HUDEP-2 (cell line): Measurements from ENCODE around the gene PCGF3.
"Not testable (repeated sequence)": the region's sequence is repeated elsewhere in the genome, so short reads cannot be mapped to it uniquely, and the experiment has no call there.

Source experiments
- DNase-seq, 76 experiments: peaks; one replicate each; lab custom pipeline; 2025; ENCODE audit not compliant: unreplicated experiment in 76 of 76; lab: John Stamatoyannopoulos, UW

The PCGF3 gene

DNA sequence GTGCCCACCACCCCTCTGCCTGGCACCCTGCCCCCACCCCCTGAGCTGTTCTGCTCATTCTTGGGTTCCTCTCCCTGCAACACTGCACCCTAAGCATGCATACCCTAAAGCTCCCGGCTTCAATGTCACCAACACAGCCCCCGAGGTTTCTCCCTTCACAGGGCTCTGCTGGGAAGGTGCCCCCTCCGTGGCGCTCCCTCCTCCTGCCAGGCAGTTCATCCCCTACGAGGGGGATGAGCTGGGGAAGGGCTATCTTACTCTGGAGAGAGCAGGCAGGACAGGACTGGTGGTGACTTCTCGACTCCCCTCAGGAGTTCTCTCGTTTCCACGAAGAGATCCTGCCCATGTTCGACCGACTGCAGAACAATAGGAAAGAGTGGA lies 38.1 kb upstream of the PCGF3 start:
- DNase-seq, result no peak

DNA sequence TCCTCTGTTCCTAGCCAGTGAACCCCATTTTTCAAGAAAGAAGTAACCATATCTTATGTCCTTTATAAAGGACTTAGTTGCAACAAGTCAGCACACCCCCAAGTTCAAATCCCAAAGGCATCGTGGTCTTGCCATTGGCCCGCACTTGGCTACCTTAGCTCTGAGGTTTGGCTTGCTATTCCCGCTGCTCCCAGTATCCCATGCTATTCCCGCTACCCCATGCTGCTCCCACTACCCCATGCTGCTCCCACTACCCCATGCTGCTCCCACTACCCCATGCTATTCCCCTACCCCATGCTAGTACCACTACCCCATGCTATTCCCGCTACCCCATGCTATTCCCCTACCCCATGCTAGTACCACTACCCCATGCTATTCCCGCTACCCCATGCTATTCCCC lies 37.4 kb upstream of the PCGF3 start:
- DNase-seq, result not testable (repeated sequence)

DNA sequence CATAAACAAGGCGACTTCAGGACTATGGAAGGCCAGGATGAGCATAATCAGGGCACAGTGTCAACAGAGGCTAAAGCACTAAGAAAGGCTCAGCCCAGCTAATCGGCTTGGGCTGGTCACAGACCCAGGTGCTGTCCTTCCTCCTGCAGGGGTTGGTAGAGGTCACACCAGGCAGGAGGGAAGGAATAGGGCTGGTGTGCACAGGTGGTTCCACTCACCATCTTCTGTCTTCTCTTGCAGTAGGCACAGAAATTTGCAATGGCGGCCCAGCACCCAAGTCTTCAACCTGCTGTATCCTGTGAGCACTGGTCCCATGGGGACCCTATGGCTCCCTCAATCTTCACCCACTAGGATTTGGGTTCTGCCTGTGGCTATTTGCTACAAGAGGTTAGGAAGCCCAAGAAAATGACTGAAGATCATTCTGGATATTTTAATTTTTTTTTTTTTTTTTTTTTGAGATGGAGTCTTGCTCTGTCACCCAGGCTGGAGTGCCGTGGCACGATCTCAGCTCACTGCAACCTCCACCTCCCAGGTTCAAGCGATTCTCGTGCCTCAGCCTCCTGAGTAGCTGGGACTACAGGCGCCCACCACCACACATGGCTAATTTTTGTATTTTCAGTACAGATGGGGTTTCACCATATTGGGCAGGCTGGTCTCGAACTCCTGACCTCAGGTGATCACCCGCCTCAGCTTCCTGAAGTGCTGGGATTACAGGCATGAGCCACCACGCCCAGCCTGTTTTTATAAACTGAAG lies 35.6 kb upstream of the PCGF3 start:
- DNase-seq, result not testable (repeated sequence)

DNA sequence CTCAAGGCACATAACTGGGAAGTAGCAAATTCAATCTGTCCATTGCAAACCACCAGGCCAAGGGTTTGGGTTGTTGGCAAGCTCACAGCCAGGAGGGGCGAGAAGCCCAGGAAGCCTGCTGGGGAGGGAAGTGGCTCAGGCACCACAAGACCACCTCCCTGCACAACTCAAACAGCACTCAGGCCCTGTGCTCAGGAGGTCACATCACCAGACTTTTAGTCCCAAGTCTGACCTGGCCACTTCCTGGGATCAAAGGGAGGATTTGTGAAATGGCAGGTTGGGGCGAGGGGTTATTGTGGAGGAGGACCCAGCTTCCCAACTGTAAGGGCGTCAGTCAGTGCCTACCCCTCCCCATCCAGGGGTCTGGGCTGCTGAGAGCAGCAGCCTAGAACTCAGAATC lies 33.9 kb upstream of the PCGF3 start:
- DNase-seq, result no peak

DNA sequence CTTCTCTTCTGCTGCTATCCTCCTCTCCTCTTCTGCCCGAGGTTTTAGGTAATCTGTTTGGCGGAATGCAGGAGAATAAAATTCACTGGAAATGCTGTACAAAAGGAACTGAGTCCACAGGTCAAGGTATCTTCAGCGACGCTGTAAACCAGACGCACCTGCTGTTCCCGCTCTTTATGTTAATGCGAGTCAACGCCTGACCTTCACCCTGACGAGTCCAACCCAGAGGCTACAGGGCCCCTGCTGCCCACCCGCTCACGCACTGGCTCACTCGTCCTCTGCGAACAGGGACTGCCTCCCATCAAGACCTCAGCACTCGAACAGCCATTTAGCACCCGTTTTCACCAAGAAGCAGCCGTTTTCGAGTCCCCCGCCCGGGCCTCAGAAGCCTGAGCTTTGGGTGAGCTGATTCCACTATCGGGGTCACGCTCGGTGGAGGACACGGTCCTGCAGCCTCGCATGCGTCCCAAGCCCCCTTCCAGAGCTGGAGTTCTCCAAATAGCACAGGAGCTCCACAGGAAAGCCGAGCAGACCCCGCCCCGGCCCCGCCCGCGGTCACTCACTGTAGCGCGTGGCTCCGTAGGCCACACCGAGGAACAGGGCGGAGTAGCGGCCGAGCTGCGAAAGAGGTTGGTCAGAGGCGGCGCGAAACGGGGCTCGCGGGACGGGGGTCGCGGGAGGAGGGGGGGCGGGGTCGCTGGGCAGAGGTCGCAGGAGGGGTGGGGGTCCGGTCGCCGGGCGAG lies 32.1 kb upstream of the PCGF3 start:
- peak in 33 of 76 experiments; percentile 8 to 47 (median 22) for DNase-seq

DNA sequence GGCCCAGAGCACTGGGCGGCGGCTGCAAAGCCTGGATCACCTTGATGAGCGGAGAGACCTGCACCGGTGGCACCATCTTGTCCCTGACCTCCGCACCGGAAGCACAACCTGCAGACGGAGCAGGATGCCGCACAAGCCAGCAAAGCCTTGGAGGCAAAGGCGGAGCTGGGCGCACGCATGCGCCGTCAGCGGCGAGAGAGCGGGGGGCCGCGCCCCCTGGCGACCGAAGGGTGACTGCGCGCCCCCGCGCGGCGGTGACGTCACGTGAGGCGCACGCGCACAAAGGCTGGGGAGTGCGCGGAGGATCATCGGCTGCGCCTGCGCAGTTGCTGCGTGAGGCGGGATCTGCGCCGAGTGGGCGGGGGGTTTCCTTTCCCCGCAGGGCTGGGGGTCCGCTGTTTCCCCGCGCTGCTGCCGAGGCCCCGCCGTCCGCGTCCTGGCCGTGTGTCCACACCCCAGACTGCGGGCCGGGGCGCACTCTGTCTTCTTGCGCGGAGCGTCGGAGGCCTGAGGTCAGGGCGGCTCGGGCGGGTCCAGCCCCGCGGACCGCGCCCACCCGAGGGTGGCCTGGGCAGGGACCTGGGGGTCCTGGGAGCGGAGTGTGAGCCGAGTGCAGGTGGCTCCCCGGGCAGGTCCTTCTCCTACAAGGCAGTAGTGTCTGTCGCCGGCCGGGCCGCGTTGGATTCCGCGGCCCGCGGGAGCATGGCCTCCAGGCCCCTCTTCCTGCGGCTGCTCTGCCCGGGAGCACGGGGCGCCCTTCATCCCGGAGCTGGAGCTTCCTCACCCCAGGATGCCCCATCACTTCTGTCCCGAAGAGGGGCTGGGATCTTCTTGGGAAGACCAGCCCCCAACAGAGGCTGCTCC lies 31.2 kb upstream of the PCGF3 start, which contains the start of the genes ATP5ME and MYL5:
Gene ATP5ME, minus strand, starts transcription at position 105 of the 864 bp plus-strand sequence. Its CDS starts 29 bp downstream, at position 76.
Gene MYL5, plus strand, starts transcription at position 371 of the 864 bp plus-strand sequence. CDS start 3,485 bp downstream, outside the sequence.
- peak in 75 of 76 experiments; percentile 50 to 97 (median 94) for DNase-seq

DNA sequence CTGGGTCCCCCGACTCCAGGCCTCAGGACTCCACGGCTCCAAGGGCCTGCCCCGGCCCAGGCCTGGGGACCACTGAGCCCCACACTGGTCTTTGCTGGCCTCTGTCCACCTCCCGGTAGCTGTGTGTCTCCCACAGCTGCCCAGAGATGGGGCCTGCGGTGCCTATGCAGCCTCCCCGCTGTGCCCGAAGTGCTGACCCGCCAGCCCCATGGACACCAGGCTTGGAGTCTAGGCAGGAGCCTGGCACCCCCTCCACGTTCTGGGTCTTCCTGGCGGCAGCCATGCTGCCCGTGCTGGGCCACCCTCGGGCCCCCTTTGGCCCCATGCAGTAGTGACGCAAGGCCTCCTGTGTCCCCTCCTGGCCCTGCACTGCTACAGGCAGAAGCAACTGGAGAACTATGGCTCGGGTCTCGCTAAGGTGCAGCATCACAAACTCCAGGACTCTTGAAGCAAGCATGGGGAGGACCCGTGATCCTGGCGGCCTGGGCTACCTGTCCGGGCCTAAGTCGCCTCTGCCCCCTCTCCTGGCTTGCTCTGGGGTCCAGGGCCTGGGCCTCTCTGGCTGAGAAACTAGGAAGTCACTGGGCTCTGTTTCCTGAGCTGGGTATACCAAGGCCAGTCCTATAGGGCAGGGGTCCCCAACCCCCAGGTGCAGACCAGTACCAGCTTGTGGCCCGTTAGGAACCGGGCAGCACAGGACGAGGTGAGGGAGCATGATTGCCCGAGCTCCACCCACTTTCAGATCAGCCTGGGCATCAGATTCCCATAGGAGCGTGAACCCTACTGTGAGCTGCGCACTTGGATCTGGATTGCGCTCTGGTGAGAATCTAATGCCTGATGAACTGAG lies 30.4 kb upstream of the PCGF3 start:
- peak in 2 of 76 experiments; percentile 12 to 21 for DNase-seq

DNA sequence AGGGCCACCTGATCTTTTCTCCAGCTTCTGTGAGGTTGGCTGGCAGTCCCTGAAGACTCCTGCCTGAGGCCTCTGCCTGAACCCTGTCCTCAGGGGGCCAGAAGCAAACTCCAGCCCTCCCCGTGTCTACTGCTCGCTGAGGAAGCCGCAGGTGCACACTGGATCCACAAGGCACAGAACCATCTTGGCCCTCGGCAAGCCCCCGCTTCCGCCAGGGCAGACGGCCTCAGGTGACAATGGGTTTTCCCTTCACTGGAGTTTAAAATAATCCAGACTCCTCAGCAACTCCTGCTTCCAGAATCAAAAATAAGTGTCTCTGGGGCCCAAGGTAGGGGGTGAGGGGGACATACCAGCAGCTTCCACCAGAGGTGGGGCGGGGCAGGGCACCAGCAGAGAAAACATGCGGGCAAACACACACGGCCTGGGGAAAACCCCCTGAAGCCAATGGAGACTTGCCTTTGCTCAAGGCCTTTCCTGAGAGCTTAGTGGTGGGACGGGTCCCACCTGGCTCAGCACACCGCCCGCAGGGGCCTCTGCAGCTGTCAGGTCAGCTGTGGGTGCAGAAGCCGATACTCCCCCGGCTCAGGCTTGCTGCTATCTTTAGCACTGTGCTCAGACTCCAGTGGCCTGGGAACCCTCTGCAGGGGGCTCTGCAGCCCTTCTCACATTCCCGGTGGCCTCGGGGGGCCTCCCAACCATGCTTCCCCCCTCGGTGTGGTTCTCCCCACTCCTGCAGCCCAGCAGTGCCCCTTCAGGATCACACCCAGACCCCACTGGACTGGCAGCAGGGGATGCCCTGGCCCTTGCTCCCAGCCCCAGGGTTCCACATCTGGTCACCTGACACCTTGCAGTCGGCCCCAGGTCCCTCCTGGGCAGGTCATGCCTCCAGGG lies 29.4 kb upstream of the PCGF3 start:
- DNase-seq, result no peak

DNA sequence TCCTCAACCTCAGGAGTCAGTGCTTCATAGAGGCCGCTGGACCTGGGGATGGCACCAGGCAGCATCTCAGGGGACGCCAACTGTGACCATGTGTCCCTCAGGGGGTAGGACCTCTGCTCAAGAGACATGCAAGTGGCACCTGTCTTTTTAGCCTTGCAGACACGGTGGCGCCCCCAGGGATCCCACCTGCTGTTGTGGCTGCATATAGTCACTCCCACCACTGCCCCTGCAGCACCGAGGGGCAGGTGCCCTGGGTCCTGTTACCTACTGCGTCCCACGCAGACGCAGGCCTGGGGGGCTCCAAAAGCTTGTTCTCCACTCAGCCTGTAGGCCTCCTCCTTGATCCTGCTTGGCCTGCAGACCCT lies 28.8 kb upstream of the PCGF3 start:
- no peak for DNase-seq

DNA sequence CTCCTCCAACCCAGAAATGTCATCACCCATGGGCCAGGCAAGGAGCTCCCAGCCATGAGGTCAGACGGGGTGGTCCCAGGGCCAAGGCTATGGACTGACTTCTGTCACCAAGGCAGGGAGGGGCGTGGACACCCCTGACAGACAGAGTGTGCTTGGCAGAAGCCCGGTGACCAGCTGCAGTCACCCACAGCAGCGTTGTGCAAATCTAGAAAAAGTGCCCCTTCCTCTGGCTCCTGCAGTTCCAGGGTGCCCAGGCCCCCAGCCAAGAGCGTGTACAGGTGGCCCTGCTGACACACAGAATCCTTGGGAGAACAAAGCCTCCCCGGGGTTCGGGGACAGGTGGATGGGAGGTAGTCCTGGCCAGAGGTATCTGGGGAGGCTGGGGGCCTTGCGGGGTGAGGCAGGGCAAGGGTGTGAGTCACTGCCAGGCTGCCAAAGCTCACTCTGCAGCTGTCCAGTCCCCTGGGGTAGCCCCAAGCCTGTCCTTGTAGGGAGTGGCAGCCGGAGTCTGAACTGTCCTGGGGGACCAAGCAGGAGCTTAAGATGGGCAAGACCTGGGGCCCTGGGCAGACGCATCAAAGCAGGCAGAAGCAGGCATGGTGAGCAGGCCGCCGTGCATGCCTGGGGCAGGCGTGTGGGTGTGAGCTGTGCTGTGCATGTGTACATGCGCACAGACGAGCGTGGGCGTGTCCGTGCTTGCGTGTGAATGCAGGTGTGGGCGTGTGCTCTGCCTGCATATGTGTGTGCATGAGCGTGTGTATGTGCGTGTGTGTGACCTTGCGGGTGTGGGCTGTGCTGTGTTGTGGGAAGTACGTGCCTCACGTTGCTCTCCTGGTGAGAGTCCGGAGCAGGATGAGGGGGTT lies 28.0 kb upstream of the PCGF3 start:
- no peak for DNase-seq

DNA sequence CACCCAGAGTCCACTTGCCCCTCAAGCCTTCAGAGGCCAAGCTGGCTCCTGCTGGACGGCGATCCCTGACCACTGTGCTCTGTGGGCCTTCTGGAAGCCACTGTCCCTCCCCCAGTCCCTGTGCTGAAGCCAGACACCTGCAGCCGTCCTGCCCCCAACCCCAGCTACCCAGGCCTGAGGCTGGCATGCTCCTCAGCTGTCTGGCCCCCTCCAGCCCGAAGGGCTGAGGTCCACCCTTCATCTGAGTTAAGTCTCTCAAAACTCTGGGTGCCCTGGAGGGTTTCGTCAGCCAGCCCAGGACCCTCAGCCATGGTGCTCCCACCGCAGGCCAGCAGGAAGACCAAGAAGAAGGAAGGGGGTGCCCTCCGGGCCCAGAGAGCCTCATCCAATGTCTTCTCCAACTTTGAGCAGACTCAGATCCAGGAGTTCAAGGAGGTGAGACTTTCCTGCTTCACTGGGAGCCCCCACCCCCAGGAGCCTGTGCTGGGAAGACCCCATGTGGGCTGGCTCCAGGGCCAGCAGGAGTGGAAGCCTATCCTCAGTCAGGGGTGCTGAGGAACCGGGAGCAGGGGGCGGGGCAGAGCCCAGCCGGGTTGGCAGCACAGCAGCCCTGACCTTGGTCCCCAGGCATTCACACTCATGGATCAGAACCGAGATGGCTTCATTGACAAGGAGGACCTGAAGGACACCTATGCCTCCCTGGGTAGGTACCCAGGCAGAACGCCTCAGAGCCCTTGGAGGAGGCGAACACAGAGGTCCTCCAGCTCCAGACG lies 27.1 kb upstream of the PCGF3 start:
- no peak for DNase-seq

DNA sequence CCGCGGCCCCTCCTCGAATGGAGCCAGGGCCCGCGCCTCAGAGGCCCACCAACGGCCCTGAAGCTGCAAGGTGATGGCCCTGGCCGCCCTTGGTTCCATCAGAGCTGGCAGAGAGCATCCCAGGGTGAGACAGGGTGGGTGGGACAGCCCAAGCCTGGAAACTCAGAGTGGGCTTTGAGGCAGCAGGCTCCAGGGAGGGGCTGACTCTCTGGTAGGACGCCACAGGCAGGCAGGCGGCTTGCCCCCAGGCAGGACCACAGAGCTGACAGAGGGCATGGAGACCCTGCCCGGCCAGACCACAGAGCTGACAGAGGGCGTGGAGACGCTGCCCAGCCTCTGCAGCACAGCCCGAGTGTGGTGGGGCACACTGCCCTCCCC lies 26.5 kb upstream of the PCGF3 start:
- DNase-seq, result no peak

DNA sequence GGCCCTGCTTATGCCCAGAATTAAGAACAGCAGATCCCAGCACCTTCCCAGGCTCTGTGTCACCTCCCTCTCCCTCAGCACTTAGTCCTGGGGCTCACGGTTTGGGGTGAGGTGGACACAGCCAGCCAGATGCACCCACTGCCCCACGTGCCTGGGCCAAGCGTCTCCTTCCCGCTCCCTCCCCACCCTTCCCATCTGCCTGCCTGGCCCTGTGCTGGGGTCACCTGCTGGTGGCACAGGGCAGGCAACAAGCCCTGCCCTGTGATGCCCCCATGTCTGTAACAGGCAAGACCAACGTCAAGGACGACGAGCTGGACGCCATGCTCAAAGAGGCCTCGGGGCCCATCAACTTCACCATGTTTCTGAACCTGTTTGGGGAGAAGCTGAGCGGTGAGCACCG lies 26.0 kb upstream of the PCGF3 start:
- DNase-seq, result no peak

DNA sequence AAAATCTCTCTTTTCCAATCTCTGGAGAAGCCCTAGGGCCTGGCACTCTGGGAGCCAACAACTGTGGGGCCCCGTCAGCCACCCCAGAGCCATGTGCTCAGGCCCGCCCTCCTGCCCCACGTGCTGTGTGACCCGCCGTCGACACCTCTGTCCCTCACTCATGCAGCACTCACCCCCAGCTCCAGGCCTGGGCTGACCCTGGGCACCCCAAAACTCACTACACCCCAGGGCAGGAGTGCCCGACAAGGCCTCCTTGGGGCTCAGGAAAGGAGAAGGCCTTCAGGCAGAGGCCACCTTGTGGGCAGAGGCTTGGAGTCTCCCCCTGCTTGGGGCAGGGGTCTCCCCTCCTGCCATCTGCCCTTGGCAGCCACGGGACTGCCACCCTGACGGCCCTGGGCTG lies 25.5 kb upstream of the PCGF3 start:
- no peak for DNase-seq

DNA sequence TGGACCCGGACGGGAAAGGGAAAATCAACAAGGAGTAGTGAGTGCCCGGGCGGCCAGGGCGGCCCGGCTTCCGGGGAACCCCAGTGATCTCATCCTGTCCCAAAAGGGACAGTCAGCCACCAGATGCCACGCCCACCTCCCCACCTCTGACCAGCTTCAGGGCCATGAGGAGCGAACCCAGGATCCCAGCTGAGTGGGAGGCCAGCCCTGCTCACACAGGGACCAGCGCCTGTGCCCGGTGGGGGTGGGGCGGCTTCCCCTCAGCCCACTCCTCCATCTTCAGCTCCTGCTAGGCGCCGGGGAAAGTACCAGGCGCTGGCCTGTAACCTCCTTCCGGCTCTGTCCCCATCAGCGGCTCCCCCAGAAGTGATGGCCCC lies 25.1 kb upstream of the PCGF3 start:
- DNase-seq, result no peak

DNA sequence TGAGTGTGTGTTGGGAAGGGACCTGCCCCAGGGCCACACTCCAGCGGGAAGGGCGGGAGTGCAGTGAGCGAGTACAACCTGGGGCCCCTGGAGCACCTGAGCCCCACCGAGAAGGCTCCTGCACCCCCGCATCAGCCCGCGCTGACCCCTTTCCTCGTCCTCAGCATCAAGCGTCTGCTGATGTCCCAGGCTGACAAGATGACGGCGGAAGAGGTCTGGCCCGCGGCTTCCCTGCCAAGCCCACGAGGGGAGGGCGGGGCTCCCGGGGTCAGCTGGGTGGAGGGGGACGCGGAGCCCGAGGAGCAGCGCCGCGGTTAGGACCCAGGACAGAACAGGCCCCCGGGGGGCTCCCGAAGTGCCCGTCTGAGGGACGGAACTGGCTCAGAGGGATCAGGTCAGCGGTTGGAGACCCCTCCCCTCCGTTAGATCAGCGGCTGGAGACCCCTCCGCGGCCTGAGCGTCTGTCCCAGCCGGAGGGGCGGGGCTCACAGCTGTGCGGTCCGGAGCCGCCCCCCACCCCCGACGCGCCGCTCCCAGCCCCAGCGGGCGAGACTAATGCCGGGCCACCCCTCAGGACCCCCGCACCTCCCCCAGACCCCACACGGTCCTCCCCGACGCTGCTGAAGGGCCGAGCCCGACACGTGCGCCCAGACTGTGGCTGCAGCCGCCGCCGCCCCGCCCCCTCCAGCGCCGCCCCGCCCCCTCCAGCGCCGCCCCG lies 24.5 kb upstream of the PCGF3 start:
- DNase-seq, result peak in 59 of 76 experiments; percentile 1 to 71 (median 37)
